DMS 273 treated with DMSO at 0.1 percent for 48 hours (cell line): Measurements from ENCODE around the gene AUTS2.

Experiments used
- DNase-seq: peaks from one replicate; lab custom pipeline; 2025; lab: John Stamatoyannopoulos, UW

The AUTS2 gene

GRCh38 chr7:70383066-70383782, 784.9 kb downstream of the AUTS2 start:
- DNase-seq = peak; percentile 47

- peak; percentile 72 for DNase-seq
These were observed 785.7 kb downstream of the AUTS2 start for GRCh38 chr7:70384024-70384423.

GRCh38 chr7:70384891-70385290, 786.6 kb downstream of the AUTS2 start:
- peak; percentile 49 for DNase-seq

- peak; percentile 96 for DNase-seq
These were observed 788.9 kb downstream of the AUTS2 start for GRCh38 chr7:70387217-70387616.

DNA sequence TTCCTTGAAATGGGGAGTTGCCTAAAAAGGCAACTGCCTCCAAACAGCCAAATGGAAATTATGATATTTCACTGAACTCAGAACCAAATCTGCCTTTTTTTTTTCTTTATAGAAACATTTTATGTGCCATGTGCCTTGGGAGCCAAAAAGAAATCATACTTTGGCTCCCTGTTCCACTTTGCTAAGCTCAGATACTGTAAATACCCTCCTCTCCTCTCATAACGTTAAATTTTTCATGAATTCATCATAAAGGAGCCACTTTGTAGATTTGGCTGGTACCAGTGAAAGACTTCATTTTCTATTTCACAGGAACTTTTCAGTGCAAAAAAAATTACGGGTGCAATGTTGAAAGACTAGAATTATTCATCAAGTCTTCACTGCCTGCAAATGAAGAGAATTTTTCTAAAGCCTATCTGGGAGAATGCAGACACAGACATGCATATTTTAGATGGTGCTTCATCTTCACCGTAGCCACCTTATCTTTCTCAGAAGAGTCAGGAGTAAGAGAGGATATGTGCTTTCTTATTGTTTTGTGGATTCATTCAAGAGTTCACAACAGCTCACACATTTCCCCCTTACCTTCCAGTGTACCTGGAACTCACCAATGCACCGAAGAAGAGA, 791.4 kb downstream of the AUTS2 start:
- no peak for DNase-seq

DNA sequence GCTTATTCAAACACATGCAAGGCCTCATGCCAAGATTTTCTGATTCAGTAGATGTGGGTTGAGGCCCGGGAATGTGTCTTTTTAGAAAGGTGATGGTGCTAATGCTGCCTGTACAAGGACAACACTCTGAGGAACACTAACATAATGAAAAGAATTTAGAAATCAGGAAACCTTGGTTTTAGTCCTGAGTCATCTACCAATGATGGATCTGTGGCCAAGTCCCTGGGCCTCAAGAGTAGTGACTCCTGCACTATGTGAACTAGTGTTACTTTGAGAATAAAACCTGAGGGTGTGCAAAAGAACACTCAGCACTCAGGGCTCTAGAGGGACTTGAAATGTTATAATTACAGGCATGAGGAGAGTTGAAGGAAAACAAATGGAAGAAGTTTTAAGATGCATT, 792.0 kb downstream of the AUTS2 start:
- DNase-seq = no peak

GRCh38 chr7:70392256-70392876, 794.1 kb downstream of the AUTS2 start:
- DNase-seq = no peak

- peak; percentile 76 for DNase-seq
These were observed 794.7 kb downstream of the AUTS2 start for GRCh38 chr7:70392877-70393435.

- no peak for DNase-seq
These were observed 795.7 kb downstream of the AUTS2 start for GRCh38 chr7:70393956-70394355.

GRCh38 chr7:70400829-70401380, 802.6 kb downstream of the AUTS2 start:
- no peak for DNase-seq

DNA sequence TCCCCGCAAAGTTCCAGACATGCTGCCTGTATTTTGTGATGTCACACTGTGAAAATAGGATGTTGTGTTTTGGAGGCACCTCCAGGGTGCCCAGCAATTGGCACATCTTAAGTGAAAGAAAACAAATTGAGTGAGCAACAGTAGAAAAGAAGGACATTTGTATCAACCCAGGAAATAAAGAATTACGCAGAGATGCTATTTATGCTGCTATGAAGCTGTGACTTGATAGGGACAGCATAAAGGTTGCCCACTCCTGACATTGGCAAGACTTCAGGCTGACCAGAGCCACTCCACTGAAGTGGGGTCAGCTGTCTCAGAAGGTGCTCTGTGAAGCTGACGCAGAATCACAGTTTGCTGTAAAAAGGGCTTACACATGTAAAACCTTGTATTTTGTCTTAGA, 803.8 kb downstream of the AUTS2 start:
- no peak for DNase-seq

- no peak for DNase-seq
These were observed 807.0 kb downstream of the AUTS2 start for GRCh38 chr7:70405241-70405640.

DNA sequence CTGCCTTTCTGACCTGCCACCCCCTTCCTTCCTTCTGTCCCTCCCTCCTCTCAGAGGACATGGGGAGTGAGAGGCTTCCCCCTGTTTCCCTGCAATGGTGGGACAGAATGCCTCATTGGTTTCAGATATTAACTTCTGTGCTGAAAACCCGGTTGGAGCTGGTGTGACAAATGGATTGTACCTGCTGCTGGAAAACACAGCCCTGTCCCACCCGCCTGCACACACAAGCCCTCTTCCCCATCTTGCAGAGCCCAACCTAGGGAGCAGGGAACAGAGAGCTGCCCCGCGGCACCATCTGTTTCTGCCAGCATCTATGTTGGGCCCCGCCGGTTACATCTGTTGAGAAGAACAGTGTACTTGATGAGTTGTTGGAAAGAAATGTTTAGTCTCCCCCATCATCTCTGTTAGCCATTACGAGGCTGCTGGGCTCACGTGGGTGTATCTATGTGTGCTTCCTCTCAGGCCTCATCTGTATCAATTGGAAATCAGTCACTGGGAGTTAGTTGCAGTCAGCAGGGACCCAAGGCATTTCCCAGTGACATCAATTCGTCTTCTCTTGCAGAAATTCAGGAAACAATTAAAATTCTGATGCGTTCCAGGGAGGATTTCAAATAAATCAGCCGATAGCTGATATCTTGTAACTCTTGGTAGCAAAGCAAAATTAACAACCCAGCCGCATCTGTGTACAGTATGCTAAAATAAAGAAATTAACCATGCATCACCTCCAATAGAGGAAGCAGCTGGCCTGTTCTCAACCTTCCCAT, 808.1 kb downstream of the AUTS2 start:
- peak; percentile 98 for DNase-seq

GRCh38 chr7:70406950-70407209, 808.6 kb downstream of the AUTS2 start:
- no peak for DNase-seq

DNA sequence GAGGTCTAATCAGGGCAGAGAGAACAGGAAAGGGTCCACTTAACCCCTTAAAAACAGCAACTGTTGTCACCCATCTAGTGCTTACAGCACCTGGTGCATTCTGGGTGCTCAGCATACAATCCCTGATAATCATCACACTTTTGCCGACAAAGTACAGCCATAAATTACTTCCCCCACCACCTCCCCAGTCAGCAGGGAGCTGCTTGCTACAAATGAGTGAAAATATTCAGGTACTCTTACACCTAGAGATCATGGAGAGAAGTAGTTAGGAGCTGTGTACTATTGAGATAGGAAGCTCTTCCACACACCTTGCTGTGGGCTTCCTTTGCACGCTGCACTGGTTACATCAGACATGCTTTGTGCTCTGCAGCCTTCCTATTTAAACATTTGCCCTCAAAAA, 810.2 kb downstream of the AUTS2 start:
- DNase-seq = no peak

- DNase-seq = no peak
These were observed 810.6 kb downstream of the AUTS2 start for GRCh38 chr7:70408891-70409290.

GRCh38 chr7:70410134-70410750, 812.0 kb downstream of the AUTS2 start:
- DNase-seq = no peak

GRCh38 chr7:70414368-70414767, 816.1 kb downstream of the AUTS2 start:
- no peak for DNase-seq

GRCh38 chr7:70415179-70415972, 817.1 kb downstream of the AUTS2 start:
- no peak for DNase-seq

- DNase-seq = peak; percentile 93
These were observed 818.2 kb downstream of the AUTS2 start for GRCh38 chr7:70416347-70416985.
